ENCODE results near the gene DYNC1H1.

GRCh38 chr14:101959277-101959676 is 5.1 kb upstream of the DYNC1H1 start:
- TF ChIP-seq ZNF157 (tag by site-specific recombination; IDR thresholded peaks at IDR 0.05) (no peak), ZNF362 (tag by site-specific recombination; IDR thresholded peaks at IDR 0.05) (no peak), ZSCAN18 (tag by site-specific recombination; IDR thresholded peaks at IDR 0.05) (no peak), ZFHX2 (tag by site-specific recombination; conservative IDR thresholded peaks at IDR 0.05) (no peak), SP2 (tag by site-specific recombination; IDR thresholded peaks at IDR 0.05) (no peak), TRIM28 (IDR thresholded peaks at IDR 0.05; ENCODE audit: borderline replicate concordance, low read length) (no peak), ZNF549 (tag by site-specific recombination; IDR thresholded peaks at IDR 0.05) (no peak)
- TF ChIP-seq, protein P1, sequence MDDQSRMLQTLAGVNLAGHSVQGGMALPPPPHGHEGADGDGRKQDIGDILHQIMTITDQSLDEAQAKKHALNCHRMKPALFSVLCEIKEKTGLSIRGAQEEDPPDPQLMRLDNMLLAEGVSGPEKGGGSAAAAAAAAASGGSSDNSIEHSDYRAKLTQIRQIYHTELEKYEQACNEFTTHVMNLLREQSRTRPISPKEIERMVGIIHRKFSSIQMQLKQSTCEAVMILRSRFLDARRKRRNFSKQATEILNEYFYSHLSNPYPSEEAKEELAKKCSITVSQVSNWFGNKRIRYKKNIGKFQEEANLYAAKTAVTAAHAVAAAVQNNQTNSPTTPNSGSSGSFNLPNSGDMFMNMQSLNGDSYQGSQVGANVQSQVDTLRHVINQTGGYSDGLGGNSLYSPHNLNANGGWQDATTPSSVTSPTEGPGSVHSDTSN (CRISPR knock-in tag; IDR thresholded peaks at IDR 0.05) = no peak
- TF ChIP-seq, protein P2, sequence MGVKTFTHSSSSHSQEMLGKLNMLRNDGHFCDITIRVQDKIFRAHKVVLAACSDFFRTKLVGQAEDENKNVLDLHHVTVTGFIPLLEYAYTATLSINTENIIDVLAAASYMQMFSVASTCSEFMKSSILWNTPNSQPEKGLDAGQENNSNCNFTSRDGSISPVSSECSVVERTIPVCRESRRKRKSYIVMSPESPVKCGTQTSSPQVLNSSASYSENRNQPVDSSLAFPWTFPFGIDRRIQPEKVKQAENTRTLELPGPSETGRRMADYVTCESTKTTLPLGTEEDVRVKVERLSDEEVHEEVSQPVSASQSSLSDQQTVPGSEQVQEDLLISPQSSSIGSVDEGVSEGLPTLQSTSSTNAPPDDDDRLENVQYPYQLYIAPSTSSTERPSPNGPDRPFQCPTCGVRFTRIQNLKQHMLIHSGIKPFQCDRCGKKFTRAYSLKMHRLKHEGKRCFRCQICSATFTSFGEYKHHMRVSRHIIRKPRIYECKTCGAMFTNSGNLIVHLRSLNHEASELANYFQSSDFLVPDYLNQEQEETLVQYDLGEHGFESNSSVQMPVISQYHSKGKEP (tag by site-specific recombination; IDR thresholded peaks at IDR 0.05) = no peak
- TF ChIP-seq, protein P3, sequence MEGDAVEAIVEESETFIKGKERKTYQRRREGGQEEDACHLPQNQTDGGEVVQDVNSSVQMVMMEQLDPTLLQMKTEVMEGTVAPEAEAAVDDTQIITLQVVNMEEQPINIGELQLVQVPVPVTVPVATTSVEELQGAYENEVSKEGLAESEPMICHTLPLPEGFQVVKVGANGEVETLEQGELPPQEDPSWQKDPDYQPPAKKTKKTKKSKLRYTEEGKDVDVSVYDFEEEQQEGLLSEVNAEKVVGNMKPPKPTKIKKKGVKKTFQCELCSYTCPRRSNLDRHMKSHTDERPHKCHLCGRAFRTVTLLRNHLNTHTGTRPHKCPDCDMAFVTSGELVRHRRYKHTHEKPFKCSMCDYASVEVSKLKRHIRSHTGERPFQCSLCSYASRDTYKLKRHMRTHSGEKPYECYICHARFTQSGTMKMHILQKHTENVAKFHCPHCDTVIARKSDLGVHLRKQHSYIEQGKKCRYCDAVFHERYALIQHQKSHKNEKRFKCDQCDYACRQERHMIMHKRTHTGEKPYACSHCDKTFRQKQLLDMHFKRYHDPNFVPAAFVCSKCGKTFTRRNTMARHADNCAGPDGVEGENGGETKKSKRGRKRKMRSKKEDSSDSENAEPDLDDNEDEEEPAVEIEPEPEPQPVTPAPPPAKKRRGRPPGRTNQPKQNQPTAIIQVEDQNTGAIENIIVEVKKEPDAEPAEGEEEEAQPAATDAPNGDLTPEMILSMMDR (tag by site-specific recombination; IDR thresholded peaks at IDR 0.05) = no peak
